Mammary epithelial cell (primary cell): Measurements from ENCODE around the gene KLHL29.

ENCODE experiments used
- EZH2 ChIP-seq: IDR thresholded peaks from 2 replicates; pipeline ENCODE4 v1.6.1; 2012; ENCODE audit warnings: low read length, inconsistent platforms, borderline replicate concordance
- TF ChIP-seq, protein P1 (sequence below), 2 donors: IDR thresholded peaks in 1 of 2; conservative IDR thresholded peaks in 1 of 2; 2 replicates each; pipeline ENCODE4 v1.5.1; 2011 to 2012; ENCODE audit warnings: inconsistent platforms in 2 of 2, low read length in 2 of 2, mild to moderate bottlenecking in 2 of 2, control low read depth in 1 of 2, low read depth in 1 of 2; ENCODE audit not compliant: insufficient read depth in 1 of 2; ENCODE audit errors: extremely low read depth in 1 of 2

DNA sequence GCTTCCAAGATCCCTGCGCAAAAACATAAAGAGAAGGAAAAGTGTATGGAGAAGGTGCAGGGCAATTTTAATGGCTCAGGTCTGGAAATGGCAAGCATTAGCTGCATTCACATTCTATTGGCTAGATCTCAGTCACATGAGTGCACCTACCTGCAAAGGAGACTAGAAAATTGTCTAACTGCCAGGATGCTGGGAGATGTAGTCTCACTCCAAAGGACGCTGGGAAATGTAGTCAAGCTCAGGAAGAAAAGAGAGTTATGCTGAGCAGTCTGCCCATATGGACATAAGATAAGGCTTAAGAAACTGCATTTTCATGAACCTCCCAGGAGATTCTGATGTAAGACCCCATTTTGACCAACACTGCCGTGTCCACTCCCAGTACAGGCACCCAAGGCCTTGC, 9.5 kb upstream of the KLHL29 start:
- TF ChIP-seq, protein P1, sequence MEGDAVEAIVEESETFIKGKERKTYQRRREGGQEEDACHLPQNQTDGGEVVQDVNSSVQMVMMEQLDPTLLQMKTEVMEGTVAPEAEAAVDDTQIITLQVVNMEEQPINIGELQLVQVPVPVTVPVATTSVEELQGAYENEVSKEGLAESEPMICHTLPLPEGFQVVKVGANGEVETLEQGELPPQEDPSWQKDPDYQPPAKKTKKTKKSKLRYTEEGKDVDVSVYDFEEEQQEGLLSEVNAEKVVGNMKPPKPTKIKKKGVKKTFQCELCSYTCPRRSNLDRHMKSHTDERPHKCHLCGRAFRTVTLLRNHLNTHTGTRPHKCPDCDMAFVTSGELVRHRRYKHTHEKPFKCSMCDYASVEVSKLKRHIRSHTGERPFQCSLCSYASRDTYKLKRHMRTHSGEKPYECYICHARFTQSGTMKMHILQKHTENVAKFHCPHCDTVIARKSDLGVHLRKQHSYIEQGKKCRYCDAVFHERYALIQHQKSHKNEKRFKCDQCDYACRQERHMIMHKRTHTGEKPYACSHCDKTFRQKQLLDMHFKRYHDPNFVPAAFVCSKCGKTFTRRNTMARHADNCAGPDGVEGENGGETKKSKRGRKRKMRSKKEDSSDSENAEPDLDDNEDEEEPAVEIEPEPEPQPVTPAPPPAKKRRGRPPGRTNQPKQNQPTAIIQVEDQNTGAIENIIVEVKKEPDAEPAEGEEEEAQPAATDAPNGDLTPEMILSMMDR (conservative IDR thresholded peaks at IDR 0.05 in 1 of 2, IDR thresholded peaks at IDR 0.05 in 1 of 2; ENCODE audit: extremely low read depth in 1 of 2, insufficient read depth in 1 of 2, low read depth in 1 of 2, low read length in 2 of 2), result no peak
- no peak for TF ChIP-seq EZH2
